Measurements from ENCODE around the gene RTBDN.

DNA sequence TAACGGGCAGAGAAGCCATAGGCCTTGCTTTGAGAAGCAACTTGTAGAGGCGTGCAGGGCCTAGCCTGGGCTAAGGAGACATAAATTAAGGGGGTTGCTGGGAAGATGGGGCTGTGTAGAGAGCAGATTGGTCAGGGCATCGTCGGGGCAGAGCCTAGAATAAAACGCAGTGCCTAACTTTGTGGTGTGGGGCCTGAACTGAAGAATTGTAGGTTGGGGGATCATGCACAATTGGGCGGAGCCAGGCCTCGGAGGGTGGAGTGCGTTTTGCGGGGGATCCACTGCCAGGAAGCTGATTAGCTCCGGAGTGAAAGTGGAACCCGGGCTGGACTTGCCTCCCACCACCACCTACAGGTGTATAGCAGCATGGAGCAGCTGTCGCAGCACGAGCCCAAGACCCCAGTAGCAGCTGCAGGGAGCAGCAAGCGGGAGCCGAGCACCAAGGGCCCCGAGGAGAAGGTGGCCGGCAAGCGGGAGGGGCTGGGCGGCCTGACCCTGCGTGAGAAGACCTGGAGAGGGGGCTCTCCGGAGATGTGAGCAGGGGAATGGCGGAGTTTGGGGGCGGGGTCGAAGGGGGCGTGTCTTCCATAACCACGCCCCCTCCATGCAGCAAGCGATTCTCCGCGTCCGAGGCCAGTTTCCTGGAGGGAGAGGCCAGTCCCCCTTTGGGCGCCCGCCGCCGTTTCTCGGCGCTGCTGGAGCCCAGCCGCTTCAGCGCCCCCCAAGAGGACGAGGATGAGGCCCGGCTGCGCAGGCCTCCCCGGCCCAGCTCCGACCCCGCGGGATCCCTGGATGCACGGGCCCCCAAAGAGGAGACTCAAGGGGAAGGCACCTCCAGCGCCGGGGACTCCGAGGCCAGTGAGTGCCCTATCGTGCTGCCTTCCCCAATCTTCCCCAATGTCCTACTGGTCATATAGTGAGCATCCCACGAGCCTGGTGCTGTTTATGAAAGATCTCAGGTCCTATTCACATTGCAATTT is 33.0 kb upstream of the RTBDN start:
- TF ChIP-seq POLR2AphosphoS5 (IDR thresholded peaks at IDR 0.05; ENCODE audit: low read depth, low read length) (no peak), SIN3A (IDR thresholded peaks at IDR 0.05; ENCODE audit: borderline replicate concordance, insufficient read depth, low read length) (no peak), TAF1 (IDR thresholded peaks at IDR 0.05; ENCODE audit: borderline replicate concordance, insufficient read depth, low read length) (no peak)
- TF ChIP-seq, protein P1, sequence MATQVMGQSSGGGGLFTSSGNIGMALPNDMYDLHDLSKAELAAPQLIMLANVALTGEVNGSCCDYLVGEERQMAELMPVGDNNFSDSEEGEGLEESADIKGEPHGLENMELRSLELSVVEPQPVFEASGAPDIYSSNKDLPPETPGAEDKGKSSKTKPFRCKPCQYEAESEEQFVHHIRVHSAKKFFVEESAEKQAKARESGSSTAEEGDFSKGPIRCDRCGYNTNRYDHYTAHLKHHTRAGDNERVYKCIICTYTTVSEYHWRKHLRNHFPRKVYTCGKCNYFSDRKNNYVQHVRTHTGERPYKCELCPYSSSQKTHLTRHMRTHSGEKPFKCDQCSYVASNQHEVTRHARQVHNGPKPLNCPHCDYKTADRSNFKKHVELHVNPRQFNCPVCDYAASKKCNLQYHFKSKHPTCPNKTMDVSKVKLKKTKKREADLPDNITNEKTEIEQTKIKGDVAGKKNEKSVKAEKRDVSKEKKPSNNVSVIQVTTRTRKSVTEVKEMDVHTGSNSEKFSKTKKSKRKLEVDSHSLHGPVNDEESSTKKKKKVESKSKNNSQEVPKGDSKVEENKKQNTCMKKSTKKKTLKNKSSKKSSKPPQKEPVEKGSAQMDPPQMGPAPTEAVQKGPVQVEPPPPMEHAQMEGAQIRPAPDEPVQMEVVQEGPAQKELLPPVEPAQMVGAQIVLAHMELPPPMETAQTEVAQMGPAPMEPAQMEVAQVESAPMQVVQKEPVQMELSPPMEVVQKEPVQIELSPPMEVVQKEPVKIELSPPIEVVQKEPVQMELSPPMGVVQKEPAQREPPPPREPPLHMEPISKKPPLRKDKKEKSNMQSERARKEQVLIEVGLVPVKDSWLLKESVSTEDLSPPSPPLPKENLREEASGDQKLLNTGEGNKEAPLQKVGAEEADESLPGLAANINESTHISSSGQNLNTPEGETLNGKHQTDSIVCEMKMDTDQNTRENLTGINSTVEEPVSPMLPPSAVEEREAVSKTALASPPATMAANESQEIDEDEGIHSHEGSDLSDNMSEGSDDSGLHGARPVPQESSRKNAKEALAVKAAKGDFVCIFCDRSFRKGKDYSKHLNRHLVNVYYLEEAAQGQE (IDR thresholded peaks at IDR 0.05; ENCODE audit: insufficient read depth in 1 of 2, low read depth in 2 of 2, low read length in 2 of 2), result no peak

Measured in PFSK-1 (cell line).